Transverse colon (tissue), 4 donors: ENCODE measurements around the gene AMY1A.
"Not testable (repeated sequence)": the region's sequence is repeated elsewhere in the genome, so short reads cannot be mapped to it uniquely, and the experiment has no call there.

Experiments used
- EP300 ChIP-seq: sonication (generic); formaldehyde crosslinking; IDR thresholded peaks from one replicate; pipeline ENCODE4 v1.6.1; 2017; ENCODE audit warnings: antibody characterized with exemption, low read depth
- POLR2A ChIP-seq: fragments of 450-650 bp; IDR thresholded peaks from one replicate; pipeline ENCODE4 v1.6.1; 2016; ENCODE audit warnings: antibody characterized with exemption, mild to moderate bottlenecking, moderate library complexity
- POLR2AphosphoS5 ChIP-seq, 3 donors: sonication (generic); formaldehyde crosslinking; IDR thresholded peaks; one replicate each; pipeline ENCODE4 v1.6.1; 2016; ENCODE audit warnings: antibody characterized with exemption in 3 of 3
- TF ChIP-seq, protein P1 (sequence below), 5 experiments: fragments of 200-600 bp in 3 of 5; fragments of 450-650 bp in 2 of 5; sonication (generic) in 3 of 5; IDR thresholded peaks; 1 replicate in 2 of 5; 2 replicates in 3 of 5; pipeline ENCODE4 v1.5.1; 2016 to 2017; ENCODE audit warnings: antibody characterized with exemption in 5 of 5, inconsistent platforms in 3 of 5, mild to moderate bottlenecking in 2 of 5, moderate library complexity in 1 of 5

DNA sequence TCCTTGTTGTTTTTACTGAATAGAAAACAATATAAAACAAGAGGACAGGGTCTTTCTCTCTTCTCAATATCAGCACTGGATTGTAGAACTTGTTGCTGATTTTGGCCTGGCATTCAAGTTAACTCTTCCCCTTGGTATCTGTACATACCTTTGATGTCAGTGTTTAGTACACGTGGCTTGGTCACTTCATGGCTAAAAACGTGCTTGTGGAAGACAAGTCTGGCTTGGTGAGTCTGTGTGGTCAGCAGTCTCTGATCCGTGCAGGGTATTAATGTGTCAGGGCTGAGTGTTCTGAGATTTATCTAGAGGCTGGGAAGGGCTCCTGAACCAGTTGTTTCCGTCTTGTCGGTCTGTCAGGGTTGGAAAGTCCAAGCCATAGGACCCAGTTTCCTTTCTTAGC lies at the start of gene AMY1A:
- not testable (repeated sequence) for TF ChIP-seq POLR2A; EP300; POLR2AphosphoS5 (IDR thresholded peaks at IDR 0.05)
- TF ChIP-seq, protein P1, sequence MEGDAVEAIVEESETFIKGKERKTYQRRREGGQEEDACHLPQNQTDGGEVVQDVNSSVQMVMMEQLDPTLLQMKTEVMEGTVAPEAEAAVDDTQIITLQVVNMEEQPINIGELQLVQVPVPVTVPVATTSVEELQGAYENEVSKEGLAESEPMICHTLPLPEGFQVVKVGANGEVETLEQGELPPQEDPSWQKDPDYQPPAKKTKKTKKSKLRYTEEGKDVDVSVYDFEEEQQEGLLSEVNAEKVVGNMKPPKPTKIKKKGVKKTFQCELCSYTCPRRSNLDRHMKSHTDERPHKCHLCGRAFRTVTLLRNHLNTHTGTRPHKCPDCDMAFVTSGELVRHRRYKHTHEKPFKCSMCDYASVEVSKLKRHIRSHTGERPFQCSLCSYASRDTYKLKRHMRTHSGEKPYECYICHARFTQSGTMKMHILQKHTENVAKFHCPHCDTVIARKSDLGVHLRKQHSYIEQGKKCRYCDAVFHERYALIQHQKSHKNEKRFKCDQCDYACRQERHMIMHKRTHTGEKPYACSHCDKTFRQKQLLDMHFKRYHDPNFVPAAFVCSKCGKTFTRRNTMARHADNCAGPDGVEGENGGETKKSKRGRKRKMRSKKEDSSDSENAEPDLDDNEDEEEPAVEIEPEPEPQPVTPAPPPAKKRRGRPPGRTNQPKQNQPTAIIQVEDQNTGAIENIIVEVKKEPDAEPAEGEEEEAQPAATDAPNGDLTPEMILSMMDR (IDR thresholded peaks at IDR 0.05) = not testable (repeated sequence)
